Mesodermal cell (in vitro differentiated cells): Measurements from ENCODE around the gene GABRB3.

Experiments used
- H3K27ac ChIP-seq: 2 replicates; pipeline ENCODE4 v1.7.0; 2013; ENCODE audit warnings: mild to moderate bottlenecking, low read depth, low read length, moderate library complexity; ENCODE audit not compliant: severe bottlenecking
- H3K36me3 ChIP-seq: 2 replicates; pipeline ENCODE4 v1.7.1; 2013; ENCODE audit warnings: mild to moderate bottlenecking, low read length, moderate library complexity; ENCODE audit not compliant: control insufficient read depth, insufficient read depth
- H3K4me1 ChIP-seq: one replicate; pipeline ENCODE4 v1.7.1; 2013; ENCODE audit warnings: mild to moderate bottlenecking, low read length; ENCODE audit not compliant: insufficient read depth, control insufficient read depth, poor library complexity, severe bottlenecking
- H3K4me3 ChIP-seq: 2 replicates; pipeline ENCODE4 v1.7.0; 2013; ENCODE audit warnings: low read length, control low read depth, mild to moderate bottlenecking; ENCODE audit not compliant: insufficient read depth, poor library complexity, severe bottlenecking; ENCODE audit errors: extremely low read depth
- H3K9me3 ChIP-seq: 2 replicates; pipeline ENCODE4 v1.7.1; 2013; ENCODE audit warnings: mild to moderate bottlenecking, low read length, moderate library complexity; ENCODE audit not compliant: control insufficient read depth
- WGBS, 2 experiments: methylation state at CpG; one replicate each; pipeline ENCODE4 v1.1.5; 2013; ENCODE audit warnings: missing lambda C conversion rate in 2 of 2; ENCODE audit not compliant: insufficient coverage in 2 of 2; 5-methylcytosine and 5-hydroxymethylcytosine counted together

Gene GABRB3

GRCh38 chr15:26713498-26713897 is 59.4 kb downstream of the GABRB3 start:
- Histone ChIP-seq H3K4me3 (no peak overlapping the region), H3K36me3 (no peaks in the 10 kb centered on the region), H3K27ac (no peak overlapping the region), H3K9me3 (no peaks in the 10 kb centered on the region), H3K4me1 (peaks cover 10% of the 10 kb centered on the region)
- 92 to 98% methylated on average over 5 of the region's 5 CpGs for WGBS, 2 experiments

- Histone ChIP-seq H3K4me1 (peaks cover 10% of the 10 kb centered on the region), H3K36me3 (no peaks in the 10 kb centered on the region), H3K4me3 (no peak overlapping the region), H3K9me3 (no peaks in the 10 kb centered on the region), H3K27ac (no peak overlapping the region)
- WGBS, 2 experiments = 87 to 100% methylated on average over 2 to 5 of the region's 5 CpGs
Observed at GRCh38 chr15:26712335-26712734, 60.5 kb downstream of the GABRB3 start.

GRCh38 chr15:26711445-26711844 is 61.4 kb downstream of the GABRB3 start:
- Histone ChIP-seq H3K4me1 (peaks cover 10% of the 10 kb centered on the region), H3K9me3 (no peaks in the 10 kb centered on the region), H3K27ac (no peak overlapping the region), H3K4me3 (no peak overlapping the region), H3K36me3 (no peaks in the 10 kb centered on the region)
- 69 to 82% methylated on average over 5 to 8 of the region's 10 CpGs for WGBS, 2 experiments

GRCh38 chr15:26702381-26702780 is 70.5 kb downstream of the GABRB3 start:
- no peaks in the 10 kb centered on the region for H3K9me3 ChIP-seq
- WGBS, 2 experiments = 60% methylated on average over 1 of the region's 1 CpG; no CpG with 5 or more reads in 1 of the 2 experiments
- no peaks in the 10 kb centered on the region for H3K36me3 ChIP-seq
- no peak overlapping the region for H3K4me3 ChIP-seq
- peaks cover 3% of the 10 kb centered on the region for H3K4me1 ChIP-seq
- no peak overlapping the region for H3K27ac ChIP-seq

GRCh38 chr15:26698555-26698954 is 74.3 kb downstream of the GABRB3 start:
- Histone ChIP-seq H3K4me1 (peaks cover 3% of the 10 kb centered on the region), H3K36me3 (no peaks in the 10 kb centered on the region), H3K27ac (no peak overlapping the region), H3K9me3 (peaks cover 10% of the 10 kb centered on the region), H3K4me3 (no peak overlapping the region)
- 75% methylated on average over 4 of the region's 5 CpGs; no CpG with 5 or more reads in 1 of the 2 experiments for WGBS, 2 experiments

GRCh38 chr15:26697913-26698312 is 75.0 kb downstream of the GABRB3 start:
- no peaks in the 10 kb centered on the region for H3K36me3 ChIP-seq
- no peak overlapping the region for H3K27ac ChIP-seq
- WGBS, 2 experiments = 33 to 83% methylated on average over 1 to 4 of the region's 6 CpGs
- peaks cover 3% of the 10 kb centered on the region for H3K4me1 ChIP-seq
- H3K9me3 ChIP-seq = peaks cover 10% of the 10 kb centered on the region
- no peak overlapping the region for H3K4me3 ChIP-seq

- WGBS, 2 experiments = 62% methylated on average over 2 of the region's 4 CpGs; no CpG with 5 or more reads in 1 of the 2 experiments
- Histone ChIP-seq H3K9me3 (peaks cover 10% of the 10 kb centered on the region), H3K4me3 (no peak overlapping the region), H3K4me1 (no peaks in the 10 kb centered on the region), H3K27ac (no peak overlapping the region), H3K36me3 (no peaks in the 10 kb centered on the region)
Observed at GRCh38 chr15:26691249-26691648, 81.6 kb downstream of the GABRB3 start.

- Histone ChIP-seq H3K27ac (no peak overlapping the region), H3K4me3 (no peak overlapping the region), H3K4me1 (no peaks in the 10 kb centered on the region), H3K9me3 (peaks cover 10% of the 10 kb centered on the region), H3K36me3 (no peaks in the 10 kb centered on the region)
- WGBS, 2 experiments = 40 to 54% methylated on average over 2 of the region's 2 CpGs
Observed at GRCh38 chr15:26690778-26691177, 82.1 kb downstream of the GABRB3 start.

GRCh38 chr15:26689462-26689861 is 83.4 kb downstream of the GABRB3 start:
- H3K9me3 ChIP-seq = peaks cover 5% of the 10 kb centered on the region
- no peak overlapping the region for H3K4me3 ChIP-seq
- no peaks in the 10 kb centered on the region for H3K36me3 ChIP-seq
- H3K4me1 ChIP-seq = no peaks in the 10 kb centered on the region
- no peak overlapping the region for H3K27ac ChIP-seq
- 83 to 84% methylated on average over 6 to 7 of the region's 7 CpGs for WGBS, 2 experiments

- WGBS, 2 experiments = 92 to 93% methylated on average over 8 to 10 of the region's 11 CpGs
- no peak overlapping the region for H3K4me3 ChIP-seq
- no peaks in the 10 kb centered on the region for H3K9me3 ChIP-seq
Observed at GRCh38 chr15:26686547-26687187, 86.2 kb downstream of the GABRB3 start.

GRCh38 chr15:26682598-26683164 is 90.2 kb downstream of the GABRB3 start:
- Histone ChIP-seq H3K27ac (no peak overlapping the region), H3K4me1 (peaks cover 11% of the 10 kb centered on the region), H3K36me3 (no peaks in the 10 kb centered on the region), H3K4me3 (no peak overlapping the region), H3K9me3 (no peaks in the 10 kb centered on the region)
- 49 to 71% methylated on average over 2 to 3 of the region's 5 CpGs for WGBS, 2 experiments

More at GRCh38 chr15:26686547-26687187, 86.2 kb downstream of the GABRB3 start:
- no peaks in the 10 kb centered on the region for H3K36me3 ChIP-seq
- H3K4me1 ChIP-seq = peaks cover 9% of the 10 kb centered on the region
- H3K27ac ChIP-seq = no peak overlapping the region
